Central memory CD4-positive, alpha-beta T cell (primary cell): Measurements from ENCODE around the gene TPSG1.

ENCODE experiments used
- DNase-seq: peaks from one replicate; pipeline ENCODE4 v3.0.0; 2022

The TPSG1 gene

GRCh38 chr16:1175566-1176279 lies 49.3 kb downstream of the TPSG1 start:
- no peak for DNase-seq

- DNase-seq = no peak
These were observed 50.4 kb downstream of the TPSG1 start for GRCh38 chr16:1174477-1175357.

GRCh38 chr16:1173788-1174451 lies 51.1 kb downstream of the TPSG1 start:
- DNase-seq = no peak

DNA sequence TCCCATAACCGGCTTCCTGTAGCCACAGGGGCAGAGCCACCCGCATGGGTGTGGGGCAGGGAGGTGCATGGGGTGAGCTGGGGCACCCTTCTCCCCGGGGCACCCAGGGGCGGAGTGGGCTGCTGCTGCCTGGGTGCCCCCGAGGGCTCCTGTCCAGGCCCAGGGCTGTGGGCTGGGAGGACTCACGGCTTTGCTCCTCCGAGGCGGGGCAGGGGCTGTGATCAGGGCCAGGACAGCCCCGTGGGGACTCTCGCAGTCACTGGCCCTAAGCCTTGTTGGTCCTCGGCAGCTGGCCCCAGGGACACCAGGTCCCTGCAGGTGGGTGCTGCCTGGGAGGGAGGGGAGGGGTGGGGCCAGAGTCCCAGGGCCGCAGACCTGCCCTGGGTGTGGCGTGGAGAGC lies 52.4 kb downstream of the TPSG1 start:
- no peak for DNase-seq

- DNase-seq = no peak
These were observed 53.1 kb downstream of the TPSG1 start for GRCh38 chr16:1171854-1172428.
